ENCODE measurements around the gene FCGR1A. TPM values are rescaled to one million over a fixed set of nuclear protein-coding genes. Genes with fewer than 3 reads are reported as not detected.
"Not testable (repeated sequence)": the region's sequence is repeated elsewhere in the genome, so short reads cannot be mapped to it uniquely, and the experiment has no call there.

Gene FCGR1A
- polyA plus RNA-seq, 6 donors from 2014 or later, result not detected

DNA sequence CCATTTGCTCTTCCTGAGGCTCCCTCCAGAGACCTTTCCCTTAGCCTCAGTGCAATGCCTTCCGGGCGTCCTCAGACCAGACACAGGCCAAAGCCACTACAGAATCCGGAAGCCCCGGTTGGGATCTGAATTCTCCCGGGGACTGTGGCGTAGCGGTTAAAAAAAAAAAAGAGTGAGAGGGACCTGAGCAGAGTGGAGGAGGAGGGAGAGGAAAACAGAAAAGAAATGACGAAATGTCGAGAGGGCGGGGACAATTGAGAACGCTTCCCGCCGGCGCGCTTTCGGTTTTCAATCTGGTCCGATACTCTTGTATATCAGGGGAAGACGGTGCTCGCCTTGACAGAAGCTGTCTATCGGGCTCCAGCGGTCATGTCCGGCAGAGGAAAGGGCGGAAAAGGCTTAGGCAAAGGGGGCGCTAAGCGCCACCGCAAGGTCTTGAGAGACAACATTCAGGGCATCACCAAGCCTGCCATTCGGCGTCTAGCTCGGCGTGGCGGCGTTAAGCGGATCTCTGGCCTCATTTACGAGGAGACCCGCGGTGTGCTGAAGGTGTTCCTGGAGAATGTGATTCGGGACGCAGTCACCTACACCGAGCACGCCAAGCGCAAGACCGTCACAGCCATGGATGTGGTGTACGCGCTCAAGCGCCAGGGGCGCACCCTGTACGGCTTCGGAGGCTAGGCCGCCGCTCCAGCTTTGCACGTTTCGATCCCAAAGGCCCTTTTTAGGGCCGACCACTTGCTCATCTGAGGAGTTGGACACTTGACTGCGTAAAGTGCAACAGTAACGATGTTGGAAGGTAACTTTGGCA lies 50.0 kb downstream of the FCGR1A start:
- H3K36me3 Mint-ChIP-seq, H3K9me3 Mint-ChIP-seq, DNase-seq, H3K27ac Mint-ChIP-seq, H3K27me3 Mint-ChIP-seq, H3K4me3 Mint-ChIP-seq, H3K4me1 Mint-ChIP-seq: not testable (repeated sequence)
- peak; percentile 80 for ATAC-seq (ENCODE audit: low read depth in 2 of 2)

DNA sequence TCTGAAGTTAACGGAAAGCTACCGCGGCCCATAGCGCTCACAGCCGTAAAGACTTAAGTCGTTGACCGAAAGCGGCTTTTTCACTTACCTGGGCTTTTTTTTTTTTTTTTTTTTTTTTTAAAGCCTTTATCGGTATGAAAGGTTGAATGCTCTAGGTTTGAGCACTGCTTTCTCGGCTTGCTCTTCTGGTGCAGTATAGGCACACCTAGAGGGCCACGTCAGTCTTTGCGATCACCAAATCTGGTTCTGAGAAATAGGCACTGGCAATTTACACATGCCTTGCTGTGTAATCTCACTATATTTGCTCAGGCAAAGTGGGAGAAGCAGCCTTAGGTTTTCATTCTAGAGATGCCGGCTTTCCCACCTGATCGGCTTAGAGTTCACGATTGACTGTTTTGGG lies 50.6 kb downstream of the FCGR1A start:
- ATAC-seq (ENCODE audit: low read depth in 2 of 2), result peak; percentile 4 to 7
- H3K27me3 Mint-ChIP-seq, H3K4me1 Mint-ChIP-seq, H3K9me3 Mint-ChIP-seq, H3K4me3 Mint-ChIP-seq, H3K27ac Mint-ChIP-seq, H3K36me3 Mint-ChIP-seq, DNase-seq: not testable (repeated sequence)

DNA sequence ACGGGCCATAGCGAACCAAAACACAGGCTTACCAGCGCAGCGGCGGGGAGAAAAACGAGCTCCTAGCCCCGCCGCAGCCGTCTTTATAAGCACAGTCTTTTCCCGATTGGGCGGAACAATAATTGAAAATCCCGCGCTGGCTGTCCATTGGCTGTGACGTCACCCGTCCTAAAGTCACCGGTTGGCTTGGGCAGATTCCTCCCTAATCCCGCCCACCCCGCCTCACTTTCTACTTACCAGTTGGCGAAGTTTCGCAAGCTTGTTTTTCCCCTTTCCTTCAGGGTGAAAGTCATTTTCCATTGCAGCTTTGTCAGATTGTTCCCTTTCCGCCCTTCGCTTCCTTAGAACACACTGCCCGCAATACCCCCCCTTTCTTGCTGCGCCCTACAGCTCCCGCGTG lies 58.7 kb downstream of the FCGR1A start:
- H3K27ac Mint-ChIP-seq, H3K36me3 Mint-ChIP-seq, H3K27me3 Mint-ChIP-seq, H3K4me3 Mint-ChIP-seq, H3K9me3 Mint-ChIP-seq, DNase-seq: not testable (repeated sequence)
- peaks cover 20 to 25% (median 22%) of the 10 kb centered on the region in 3 donors for H3K4me1 Mint-ChIP-seq
- peak; percentile 23 to 30 for ATAC-seq (ENCODE audit: low read depth in 2 of 2)

Other genes with a start within 250 kb of the FCGR1A start
- not detected for gene PPIAL4C, start 198.8 kb upstream of the FCGR1A start, polyA plus RNA-seq (ENCODE audit: low read depth in 6 of 6)
- 10 to 100 TPM; 19.2 to 37.0 (median 28.0) TPM for gene BOLA1, start 116.9 kb downstream of the FCGR1A start, polyA plus RNA-seq (ENCODE audit: low read depth in 6 of 6)
- not detected for gene SV2A, start 135.2 kb downstream of the FCGR1A start, polyA plus RNA-seq (ENCODE audit: low read depth in 6 of 6)
- 100 to 1,000 TPM in 2 of 6 donors, 10 to 100 TPM in 4; 78.6 to 115 (median 89.4) TPM for gene SF3B4, start 145.1 kb downstream of the FCGR1A start, polyA plus RNA-seq (ENCODE audit: low read depth in 6 of 6)
- under 1 TPM in 1 of 6 donors, not detected in 5; 0.45 TPM for gene MTMR11, start 154.2 kb downstream of the FCGR1A start, polyA plus RNA-seq (ENCODE audit: low read depth in 6 of 6)
- under 1 TPM in 2 of 6 donors, not detected in 4; 0.05 to 0.20 TPM for gene OTUD7B, start 228.0 kb downstream of the FCGR1A start, polyA plus RNA-seq (ENCODE audit: low read depth in 6 of 6)

All from naive B cell (primary cell).